ENCODE results near the gene RBM18.

Gene RBM18

GRCh38 chr9:122220673-122221182 lies 43.9 kb downstream of the RBM18 start:
- H3K9me2 ChIP-seq (replicated peaks; ENCODE audit: insufficient read depth, low read length) = no peaks in the 10 kb centered on the region
- TF ChIP-seq, protein P1, sequence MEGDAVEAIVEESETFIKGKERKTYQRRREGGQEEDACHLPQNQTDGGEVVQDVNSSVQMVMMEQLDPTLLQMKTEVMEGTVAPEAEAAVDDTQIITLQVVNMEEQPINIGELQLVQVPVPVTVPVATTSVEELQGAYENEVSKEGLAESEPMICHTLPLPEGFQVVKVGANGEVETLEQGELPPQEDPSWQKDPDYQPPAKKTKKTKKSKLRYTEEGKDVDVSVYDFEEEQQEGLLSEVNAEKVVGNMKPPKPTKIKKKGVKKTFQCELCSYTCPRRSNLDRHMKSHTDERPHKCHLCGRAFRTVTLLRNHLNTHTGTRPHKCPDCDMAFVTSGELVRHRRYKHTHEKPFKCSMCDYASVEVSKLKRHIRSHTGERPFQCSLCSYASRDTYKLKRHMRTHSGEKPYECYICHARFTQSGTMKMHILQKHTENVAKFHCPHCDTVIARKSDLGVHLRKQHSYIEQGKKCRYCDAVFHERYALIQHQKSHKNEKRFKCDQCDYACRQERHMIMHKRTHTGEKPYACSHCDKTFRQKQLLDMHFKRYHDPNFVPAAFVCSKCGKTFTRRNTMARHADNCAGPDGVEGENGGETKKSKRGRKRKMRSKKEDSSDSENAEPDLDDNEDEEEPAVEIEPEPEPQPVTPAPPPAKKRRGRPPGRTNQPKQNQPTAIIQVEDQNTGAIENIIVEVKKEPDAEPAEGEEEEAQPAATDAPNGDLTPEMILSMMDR (IDR thresholded peaks at IDR 0.05; ENCODE audit: insufficient read depth, low read length, poor library complexity, severe bottlenecking) = no peak
- TF ChIP-seq EZH2phosphoT487 (conservative IDR thresholded peaks at IDR 0.05; ENCODE audit: low read length) = no peak
- no peak overlapping the region for H3K27ac ChIP-seq (ENCODE audit: low read depth, low read length)
- H3K9ac ChIP-seq (ENCODE audit: low read length) = no peak overlapping the region
- no peaks in the 10 kb centered on the region for H4K20me1 ChIP-seq (ENCODE audit: low read depth, low read length)
- H2AFZ ChIP-seq (ENCODE audit: low read depth, low read length, severe bottlenecking) = no peak overlapping the region
- H3K4me3 ChIP-seq (ENCODE audit: insufficient read depth, low read length, poor library complexity, severe bottlenecking) = no peak overlapping the region
- H3K36me3 ChIP-seq (ENCODE audit: low read length) = no peaks in the 10 kb centered on the region
- H3F3A ChIP-seq (ENCODE audit: insufficient read depth) = no peaks in the 10 kb centered on the region
- H3K9me3 ChIP-seq (ENCODE audit: insufficient read depth, low read length) = no peaks in the 10 kb centered on the region
- H3K4me2 ChIP-seq (ENCODE audit: low read depth, low read length, poor library complexity, severe bottlenecking) = no peak overlapping the region
- H3K79me2 ChIP-seq (ENCODE audit: insufficient read depth, low read length) = no peaks in the 10 kb centered on the region
- no peaks in the 10 kb centered on the region for H3K27me3 ChIP-seq (ENCODE audit: low read length)

DNA sequence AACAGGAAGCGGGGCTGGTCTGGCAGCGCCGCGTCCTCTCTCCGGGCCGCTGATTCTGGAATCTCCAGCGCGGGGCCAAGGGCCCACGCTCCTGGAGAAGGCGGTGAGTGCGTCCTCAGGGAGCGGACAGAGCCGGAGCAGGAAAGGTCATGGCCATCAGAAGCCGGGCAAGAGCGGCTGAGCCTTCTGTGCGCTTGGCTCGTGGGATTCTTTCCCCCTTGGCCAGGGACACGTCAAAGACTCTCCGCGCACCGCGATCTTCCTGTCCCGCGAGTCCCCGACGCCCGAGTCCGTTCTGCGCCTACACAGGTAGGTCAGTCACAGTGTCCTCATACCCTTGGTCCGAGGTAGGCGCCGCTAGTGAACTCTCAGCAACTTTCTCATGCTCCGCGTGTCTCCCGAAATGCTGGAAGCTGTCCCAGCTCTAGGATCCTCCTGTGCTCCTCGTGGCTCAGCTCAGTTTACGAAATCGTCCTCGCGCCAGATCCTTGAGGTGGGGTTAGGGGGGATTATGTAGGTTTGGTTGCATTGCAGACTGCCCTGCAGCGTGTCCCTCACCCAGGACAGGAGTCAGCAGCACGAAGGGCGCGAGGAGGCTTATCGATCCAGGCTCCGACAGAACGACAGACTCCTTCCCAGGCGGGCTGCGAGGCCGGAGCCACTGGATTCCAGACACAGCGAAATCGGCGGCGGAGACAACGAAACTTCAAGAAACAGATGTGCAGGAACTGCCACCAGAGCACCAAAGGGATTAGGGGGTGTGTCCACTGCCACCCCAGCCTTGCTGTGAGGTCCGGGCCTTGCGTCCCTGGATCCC lies 44.6 kb downstream of the RBM18 start:
- Histone ChIP-seq H3K27me3 (ENCODE audit: low read length) (no peaks in the 10 kb centered on the region), H3K4me2 (ENCODE audit: low read depth, low read length, poor library complexity, severe bottlenecking) (no peak overlapping the region), H3K9me3 (ENCODE audit: insufficient read depth, low read length) (no peaks in the 10 kb centered on the region), H3K36me3 (ENCODE audit: low read length) (no peaks in the 10 kb centered on the region), H4K20me1 (ENCODE audit: low read depth, low read length) (no peaks in the 10 kb centered on the region), H3K4me3 (ENCODE audit: insufficient read depth, low read length, poor library complexity, severe bottlenecking) (no peak overlapping the region), H3K9ac (ENCODE audit: low read length) (no peak overlapping the region), H2AFZ (ENCODE audit: low read depth, low read length, severe bottlenecking) (no peak overlapping the region), H3F3A (ENCODE audit: insufficient read depth) (no peaks in the 10 kb centered on the region), H3K9me2 (replicated peaks; ENCODE audit: insufficient read depth, low read length) (no peaks in the 10 kb centered on the region), H3K27ac (ENCODE audit: low read depth, low read length) (no peak overlapping the region), H3K79me2 (ENCODE audit: insufficient read depth, low read length) (no peaks in the 10 kb centered on the region)
- TF ChIP-seq, protein P1 (IDR thresholded peaks at IDR 0.05; ENCODE audit: insufficient read depth, low read length, poor library complexity, severe bottlenecking) = no peak
- TF ChIP-seq EZH2phosphoT487 (conservative IDR thresholded peaks at IDR 0.05; ENCODE audit: low read length) = no peak

DNA sequence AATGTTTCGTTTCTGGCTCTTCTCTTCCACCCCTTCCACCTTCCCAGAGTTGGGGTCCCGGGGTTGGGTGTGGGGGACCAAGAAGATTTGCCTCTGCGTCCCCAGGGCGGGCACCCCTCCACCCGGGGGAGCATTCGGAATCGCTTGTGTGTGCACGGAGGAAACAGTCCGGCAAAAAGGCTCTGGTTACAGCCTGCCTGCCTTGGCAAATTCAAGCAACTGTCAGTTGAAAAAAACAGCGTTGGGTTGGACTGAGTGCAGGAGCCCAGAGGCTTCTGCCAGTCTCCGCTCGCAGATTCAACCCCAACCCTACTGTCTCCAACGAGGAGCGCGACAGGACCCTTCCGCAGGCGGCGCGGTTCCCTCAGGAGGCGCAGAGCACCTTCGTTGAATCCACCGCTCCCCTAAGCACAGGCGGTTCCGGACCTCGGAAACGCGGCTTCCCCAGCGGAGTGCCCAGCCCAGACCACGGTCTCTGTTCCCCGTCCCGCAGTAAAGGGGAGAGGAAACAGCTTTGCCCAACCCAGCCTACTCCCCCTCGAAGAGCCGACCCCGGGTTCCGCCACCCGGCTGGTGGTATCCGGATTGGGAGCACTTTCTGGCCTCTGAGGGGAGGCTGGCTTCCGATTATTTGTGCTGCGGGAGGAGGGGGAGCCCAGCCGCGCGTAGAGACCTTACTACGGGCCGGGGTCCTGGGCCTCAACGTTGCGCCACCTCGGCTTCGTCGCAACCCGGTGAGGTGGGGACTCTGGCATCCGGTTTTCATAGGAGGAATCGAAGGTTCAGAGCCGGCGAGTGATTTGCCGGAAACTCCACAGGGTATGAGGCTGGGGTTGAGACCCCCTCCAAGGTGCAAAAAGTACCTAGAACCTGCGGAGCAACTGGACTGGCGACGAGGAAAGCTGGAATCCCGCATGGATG lies 45.4 kb downstream of the RBM18 start:
- Histone ChIP-seq H3K9me2 (replicated peaks; ENCODE audit: insufficient read depth, low read length) (no peaks in the 10 kb centered on the region), H3K9ac (ENCODE audit: low read length) (no peak overlapping the region), H3K4me2 (ENCODE audit: low read depth, low read length, poor library complexity, severe bottlenecking) (no peak overlapping the region), H3K27me3 (ENCODE audit: low read length) (no peaks in the 10 kb centered on the region), H3K36me3 (ENCODE audit: low read length) (no peaks in the 10 kb centered on the region), H3K79me2 (ENCODE audit: insufficient read depth, low read length) (no peaks in the 10 kb centered on the region), H3K27ac (ENCODE audit: low read depth, low read length) (no peak overlapping the region), H4K20me1 (ENCODE audit: low read depth, low read length) (no peaks in the 10 kb centered on the region), H3F3A (ENCODE audit: insufficient read depth) (no peaks in the 10 kb centered on the region), H3K9me3 (ENCODE audit: insufficient read depth, low read length) (no peaks in the 10 kb centered on the region), H3K4me3 (ENCODE audit: insufficient read depth, low read length, poor library complexity, severe bottlenecking) (no peak overlapping the region), H2AFZ (ENCODE audit: low read depth, low read length, severe bottlenecking) (no peak overlapping the region)
- TF ChIP-seq, protein P1 (IDR thresholded peaks at IDR 0.05; ENCODE audit: insufficient read depth, low read length, poor library complexity, severe bottlenecking) = no peak
- no peak for TF ChIP-seq EZH2phosphoT487 (conservative IDR thresholded peaks at IDR 0.05; ENCODE audit: low read length)

Measured in SU-DHL-6 (cell line).